ENCODE measurements around the gene CLIP1.
"Not testable (repeated sequence)": the region's sequence is repeated elsewhere in the genome, so short reads cannot be mapped to it uniquely, and the experiment has no call there.

CLIP1 gene

DNA sequence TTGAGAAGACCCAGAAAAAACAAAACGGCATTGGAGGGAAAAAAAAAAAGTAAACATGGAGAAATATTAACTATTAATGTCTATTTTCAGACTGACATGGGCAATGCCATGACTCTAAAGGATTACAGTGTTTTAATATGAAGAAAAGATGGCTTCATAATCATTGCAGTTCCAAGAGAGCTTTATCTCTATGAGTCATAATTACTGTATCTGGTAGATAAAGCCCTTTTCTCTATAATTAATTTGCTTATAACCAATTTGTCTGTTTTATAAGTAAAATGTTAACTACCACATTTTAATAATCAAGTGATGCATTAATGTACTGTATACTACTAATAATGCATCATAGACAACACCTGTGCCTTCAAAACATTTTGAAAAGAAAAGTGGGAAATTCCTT lies 59.7 kb downstream of the CLIP1 start:
- FAIRE-seq (no peak), DNase-seq (ENCODE audit: insufficient read length, low spot score) (no peak)

DNA sequence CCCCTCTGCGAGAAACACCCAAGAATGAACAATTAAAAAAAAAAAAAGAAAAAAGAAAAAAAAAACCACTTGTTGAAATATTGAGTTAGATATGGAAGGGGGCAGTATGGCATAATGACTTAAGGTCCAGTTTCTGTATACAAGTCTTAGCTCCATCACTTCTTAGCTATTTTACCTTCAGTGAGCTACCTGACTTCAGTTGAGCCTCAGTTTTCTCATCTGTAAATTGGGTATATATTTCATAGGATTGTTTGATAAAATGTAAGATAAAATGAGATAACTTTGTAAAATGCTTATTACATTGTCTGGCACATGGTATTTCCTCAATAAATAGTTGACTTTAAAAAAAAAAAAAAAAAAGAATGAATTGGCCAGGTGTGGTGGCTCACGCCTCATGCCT lies 64.1 kb downstream of the CLIP1 start:
- not testable (repeated sequence) for DNase-seq (ENCODE audit: insufficient read length, low spot score); FAIRE-seq

DNA sequence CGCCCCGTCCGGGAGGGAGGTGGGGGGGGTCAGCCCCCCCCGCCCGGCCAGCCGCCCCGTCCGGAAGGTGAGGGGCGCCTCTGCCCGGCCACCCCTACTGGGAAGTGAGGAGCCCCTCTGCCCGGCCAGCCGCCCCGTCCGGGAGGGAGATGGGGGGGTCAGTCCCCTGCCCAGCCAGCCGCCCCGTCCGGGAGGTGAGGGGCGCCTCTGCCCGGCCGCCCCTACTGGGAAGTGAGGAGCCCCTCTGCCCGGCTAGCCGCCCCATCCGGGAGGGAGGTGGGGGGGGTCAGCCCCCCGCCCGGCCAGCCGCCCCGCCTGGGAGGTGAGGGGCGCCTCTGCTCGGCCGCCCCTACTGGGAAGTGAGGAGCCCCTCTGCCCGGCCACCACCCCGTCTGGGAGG lies 64.9 kb downstream of the CLIP1 start:
- not testable (repeated sequence) for DNase-seq (ENCODE audit: insufficient read length, low spot score); FAIRE-seq

DNA sequence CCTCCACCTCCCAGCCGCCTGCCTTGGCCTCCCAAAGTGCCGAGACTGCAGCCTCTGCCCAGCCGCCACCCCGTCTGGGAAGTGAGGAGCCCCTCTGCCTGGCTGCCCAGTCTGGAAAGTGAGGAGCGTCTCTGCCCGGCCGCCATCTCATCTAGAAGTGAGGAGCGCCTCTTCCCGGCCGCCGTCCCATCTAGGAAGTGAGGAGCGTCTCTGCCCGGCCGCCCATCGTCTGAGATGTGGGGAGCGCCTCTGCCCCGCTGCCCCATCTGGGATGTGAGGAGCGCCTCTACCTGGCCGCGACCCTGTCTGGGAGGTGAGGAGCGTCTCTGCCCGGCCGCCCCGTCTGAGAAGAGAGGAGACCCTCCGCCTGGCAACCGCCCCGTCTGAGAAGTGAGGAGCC lies 65.5 kb downstream of the CLIP1 start:
- DNase-seq (ENCODE audit: insufficient read length, low spot score); FAIRE-seq: not testable (repeated sequence)

DNA sequence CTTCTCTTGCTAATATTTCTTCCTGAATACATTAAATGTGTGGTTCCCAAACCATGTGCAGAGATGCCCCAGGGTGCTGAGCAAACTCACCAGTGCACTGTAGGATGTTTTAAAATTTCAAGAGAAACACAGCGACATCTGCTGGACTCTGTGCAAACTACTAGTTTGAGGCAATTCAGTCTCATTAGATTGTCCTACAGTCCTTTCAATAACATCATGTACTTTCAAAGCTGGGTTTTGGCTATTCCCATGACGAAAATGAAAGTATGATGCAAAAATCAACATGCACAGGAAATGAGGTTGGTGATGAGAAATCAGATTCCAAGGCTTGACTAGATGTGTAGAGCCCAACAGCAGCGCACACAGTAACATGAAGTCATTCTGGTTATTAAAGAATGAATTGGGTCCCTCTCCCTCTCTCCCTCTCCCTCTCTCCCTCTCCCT lies 66.3 kb downstream of the CLIP1 start:
- FAIRE-seq (peak; percentile 90), DNase-seq (ENCODE audit: insufficient read length, low spot score) (peak; percentile 40)

DNA sequence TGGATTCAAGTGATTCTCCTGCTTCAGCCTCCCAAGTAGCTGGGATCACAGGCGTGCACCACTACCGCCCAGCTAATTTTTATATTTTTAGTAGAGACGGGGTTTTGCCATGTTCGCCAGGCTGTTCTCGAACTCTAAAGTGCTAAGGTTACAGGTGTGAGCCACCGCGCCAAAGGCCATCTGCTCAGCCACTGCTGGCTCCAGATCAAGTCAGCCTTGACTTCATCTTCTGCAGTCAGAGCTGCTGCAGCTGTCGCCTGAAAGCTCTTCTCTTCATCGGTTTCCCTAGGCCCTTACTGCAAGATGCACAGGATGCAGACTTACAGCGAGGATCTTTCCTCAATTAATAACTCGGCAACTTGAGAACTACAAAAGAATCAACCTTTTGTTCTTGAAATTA lies 66.8 kb downstream of the CLIP1 start:
- DNase-seq (ENCODE audit: insufficient read length, low spot score), result no peak
- FAIRE-seq, result no peak

DNA sequence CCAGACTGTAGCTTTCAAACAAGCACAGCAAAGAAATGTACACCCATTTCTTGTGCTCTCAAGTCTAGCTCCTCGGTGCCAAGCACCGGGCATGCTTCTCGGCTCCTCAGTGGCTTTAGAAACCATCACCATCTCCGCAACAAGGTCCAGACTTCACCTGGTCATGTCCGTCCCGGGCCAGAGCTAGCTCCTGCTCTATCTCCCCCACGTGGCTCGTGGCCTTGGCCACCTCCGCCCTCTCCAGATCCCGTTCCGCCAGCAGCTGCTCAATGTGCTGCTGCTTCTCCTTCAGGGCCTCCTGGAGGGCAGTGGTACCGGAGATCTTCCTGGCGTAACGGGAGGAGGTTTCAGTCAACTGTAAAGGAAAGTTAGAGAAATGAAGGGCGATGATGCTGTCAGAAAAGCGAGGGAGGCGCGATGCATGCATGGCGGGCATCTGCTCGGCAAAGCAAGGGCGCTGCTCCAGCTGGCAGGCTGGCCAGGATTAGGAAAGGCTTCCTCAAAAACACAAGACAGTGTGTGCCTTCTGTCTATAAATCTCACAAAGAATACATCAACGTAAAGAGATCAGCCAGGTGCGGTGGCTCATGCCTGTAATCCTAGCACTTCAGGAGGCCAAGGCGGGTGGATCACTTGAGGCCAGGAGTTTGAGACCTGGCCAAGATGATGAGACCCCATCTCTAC lies 67.4 kb downstream of the CLIP1 start:
- DNase-seq (ENCODE audit: insufficient read length, low spot score), result no peak
- no peak for FAIRE-seq

DNA sequence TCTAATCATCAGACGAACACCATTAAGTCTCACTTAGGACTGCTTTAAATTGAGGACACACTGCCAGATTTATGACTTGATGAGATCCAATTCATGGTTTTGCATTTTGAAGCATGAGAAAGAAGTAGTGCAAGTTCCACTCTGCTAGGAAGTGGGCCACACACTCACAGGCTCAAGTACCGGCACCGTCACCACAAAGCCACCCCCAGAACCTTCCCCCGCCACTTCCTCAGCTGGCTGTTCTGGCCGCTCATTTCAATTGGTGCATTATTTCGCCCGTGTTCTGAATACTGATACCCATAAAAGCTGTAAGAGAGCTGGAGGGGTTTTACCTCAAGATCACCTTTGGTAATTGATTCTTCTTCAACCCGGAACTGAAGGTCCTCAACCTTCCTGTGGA lies 70.1 kb downstream of the CLIP1 start:
- no peak for DNase-seq (ENCODE audit: insufficient read length, low spot score)
- FAIRE-seq, result no peak

DNA sequence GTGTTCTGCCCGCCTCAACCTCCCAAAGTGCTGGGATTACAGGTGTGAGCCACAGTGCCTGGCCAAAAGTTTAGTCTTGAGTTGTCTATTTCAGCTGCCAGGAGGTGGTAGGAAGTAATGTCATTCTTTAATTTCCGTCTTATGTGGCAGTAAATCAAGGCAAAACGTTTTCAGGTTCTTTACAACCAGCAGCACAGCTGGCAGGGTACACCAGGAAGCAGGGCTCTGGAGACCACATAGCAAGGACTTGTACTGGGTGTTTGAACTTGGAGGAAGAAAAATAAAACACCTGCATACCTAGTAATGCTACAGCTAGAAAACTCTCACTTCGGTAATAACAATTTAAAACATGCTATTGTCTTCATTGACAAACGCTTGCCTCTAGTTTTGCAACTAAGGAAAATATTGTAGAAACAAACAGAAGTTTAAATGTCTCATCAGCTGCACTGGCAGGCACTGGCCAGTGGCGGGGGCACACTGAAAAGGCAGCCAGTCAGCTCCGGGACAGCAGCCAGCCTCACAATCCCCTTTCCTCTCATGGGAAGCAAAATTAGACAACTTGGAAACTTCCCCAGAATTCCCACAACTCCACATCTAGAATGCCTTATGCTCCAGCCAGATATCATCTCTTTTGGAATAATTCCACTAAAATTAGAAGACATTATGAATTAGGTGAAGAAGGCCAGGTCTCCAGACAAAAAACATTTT lies 72.2 kb downstream of the CLIP1 start:
- FAIRE-seq (no peak), DNase-seq (ENCODE audit: insufficient read length, low spot score) (no peak)

DNA sequence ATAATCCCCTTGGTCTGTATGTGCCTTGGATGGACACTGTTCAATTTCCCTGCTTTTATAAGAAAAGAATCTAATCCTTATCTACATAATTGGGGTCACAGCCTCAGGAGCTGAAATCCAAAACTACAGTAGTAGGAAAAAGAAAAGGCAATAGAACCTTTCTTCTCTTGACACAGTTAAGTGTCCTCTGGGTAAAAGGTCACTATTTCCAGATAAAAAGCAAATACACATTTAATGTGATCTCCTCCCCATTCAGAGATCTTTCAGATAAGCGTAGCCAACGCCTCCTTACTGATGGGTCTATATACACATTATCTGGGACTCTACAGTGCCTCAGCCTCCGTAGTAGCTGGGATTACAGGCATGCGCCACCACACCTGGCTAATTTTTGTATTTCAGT lies 73.4 kb downstream of the CLIP1 start:
- DNase-seq (ENCODE audit: insufficient read length, low spot score) (no peak), FAIRE-seq (no peak)

DNA sequence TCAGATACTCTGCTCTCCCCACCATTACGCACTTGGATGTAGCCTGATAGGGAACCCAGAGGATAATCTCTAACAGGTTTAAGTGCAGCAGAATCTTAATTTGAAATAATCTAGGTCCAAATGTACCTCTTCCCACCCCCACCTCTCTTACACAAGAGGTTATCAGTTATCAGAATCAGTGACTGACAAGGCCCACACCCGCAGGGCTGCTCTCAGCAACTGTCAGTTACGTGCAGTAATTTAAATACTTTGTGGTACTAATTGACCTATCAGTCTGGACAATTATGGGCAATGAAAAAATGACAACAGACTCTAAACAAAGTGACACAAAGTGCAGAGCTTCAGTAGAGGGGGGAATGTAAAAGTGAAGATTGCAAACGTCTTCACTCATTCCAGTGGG lies 74.0 kb downstream of the CLIP1 start:
- FAIRE-seq (no peak), DNase-seq (ENCODE audit: insufficient read length, low spot score) (no peak)

DNA sequence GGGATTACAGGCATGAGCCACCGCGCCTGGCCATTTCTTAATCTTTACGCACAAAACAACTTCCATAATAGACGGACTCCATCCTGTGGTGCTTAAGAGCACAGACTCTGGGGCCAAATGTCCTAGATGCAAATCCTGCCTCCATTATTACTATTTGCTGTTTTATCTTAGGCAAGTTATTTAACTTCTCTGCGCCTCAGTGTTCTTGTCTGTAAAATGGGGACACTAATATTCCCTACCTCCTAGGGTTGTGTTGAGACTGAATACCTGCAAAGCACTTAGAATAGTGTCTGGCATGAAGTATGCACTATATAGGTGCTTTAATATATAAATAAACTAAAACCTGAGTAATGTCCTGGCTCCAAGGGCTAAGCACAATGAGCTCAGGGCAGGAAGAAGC lies 76.4 kb downstream of the CLIP1 start:
- FAIRE-seq (no peak), DNase-seq (ENCODE audit: insufficient read length, low spot score) (no peak)

DNA sequence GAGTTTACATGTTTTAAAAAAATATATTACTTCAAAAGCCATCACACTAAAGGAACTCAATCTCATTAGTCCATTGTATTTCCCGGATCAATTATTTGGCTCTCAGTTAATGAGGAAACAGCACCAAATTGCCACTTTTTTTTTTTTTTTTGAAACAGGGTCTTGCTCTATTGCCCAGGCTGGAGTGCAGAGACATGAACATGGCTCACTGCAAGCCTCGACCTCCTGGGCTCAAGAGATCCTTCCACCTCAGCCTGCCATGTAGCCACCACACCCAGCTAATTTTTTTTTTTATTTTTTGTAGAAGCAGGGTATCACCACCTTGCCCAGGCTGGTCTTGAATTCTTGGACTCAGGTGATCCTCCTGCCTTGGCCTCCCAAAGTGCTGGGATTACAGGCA lies 77.4 kb downstream of the CLIP1 start:
- FAIRE-seq, result no peak
- no peak for DNase-seq (ENCODE audit: insufficient read length, low spot score)

DNA sequence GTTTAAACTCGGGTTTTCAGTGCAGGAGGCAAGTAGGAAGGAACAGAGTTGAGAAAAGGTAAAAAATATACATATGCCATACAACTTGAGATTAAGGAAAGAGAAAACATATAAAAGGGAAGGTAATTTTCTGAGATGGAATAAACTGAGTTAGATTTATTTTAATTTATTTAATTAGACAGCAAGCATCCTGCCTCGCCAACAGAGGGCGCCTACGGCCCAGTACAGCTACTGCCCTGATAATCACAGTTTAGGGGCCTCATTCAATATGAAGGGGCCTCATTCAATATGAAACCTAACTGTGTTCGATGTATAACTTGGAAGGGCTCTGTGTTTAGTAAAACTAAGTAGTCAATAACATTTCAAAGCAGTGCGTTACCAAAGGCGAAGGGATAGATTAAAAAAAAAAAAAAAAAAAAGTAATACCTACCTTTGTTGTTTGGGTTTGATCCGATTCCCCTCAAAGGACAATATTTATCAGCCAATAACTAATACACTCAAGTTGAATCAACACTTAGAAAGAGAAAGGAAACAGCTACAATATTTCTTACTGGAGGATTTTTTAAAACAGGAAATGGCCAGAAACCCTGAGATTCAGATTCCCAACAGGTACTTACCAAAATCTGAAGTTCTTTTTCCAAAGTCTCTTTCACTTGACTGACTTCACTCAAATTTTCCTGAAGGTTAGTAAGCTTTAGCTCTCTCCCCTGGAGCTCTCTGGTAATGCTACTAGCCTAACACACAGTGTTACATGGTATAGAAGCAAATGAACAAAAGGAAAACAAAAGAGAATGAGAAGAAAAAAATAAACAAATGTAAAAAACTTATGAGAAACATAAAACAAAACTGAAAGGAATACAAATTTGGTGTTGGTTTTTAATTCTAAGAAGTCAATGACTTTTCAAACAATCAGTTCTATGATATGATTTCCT lies 86.2 kb downstream of the CLIP1 start:
- FAIRE-seq (no peak), DNase-seq (ENCODE audit: insufficient read length, low spot score) (peak; percentile 9)

DNA sequence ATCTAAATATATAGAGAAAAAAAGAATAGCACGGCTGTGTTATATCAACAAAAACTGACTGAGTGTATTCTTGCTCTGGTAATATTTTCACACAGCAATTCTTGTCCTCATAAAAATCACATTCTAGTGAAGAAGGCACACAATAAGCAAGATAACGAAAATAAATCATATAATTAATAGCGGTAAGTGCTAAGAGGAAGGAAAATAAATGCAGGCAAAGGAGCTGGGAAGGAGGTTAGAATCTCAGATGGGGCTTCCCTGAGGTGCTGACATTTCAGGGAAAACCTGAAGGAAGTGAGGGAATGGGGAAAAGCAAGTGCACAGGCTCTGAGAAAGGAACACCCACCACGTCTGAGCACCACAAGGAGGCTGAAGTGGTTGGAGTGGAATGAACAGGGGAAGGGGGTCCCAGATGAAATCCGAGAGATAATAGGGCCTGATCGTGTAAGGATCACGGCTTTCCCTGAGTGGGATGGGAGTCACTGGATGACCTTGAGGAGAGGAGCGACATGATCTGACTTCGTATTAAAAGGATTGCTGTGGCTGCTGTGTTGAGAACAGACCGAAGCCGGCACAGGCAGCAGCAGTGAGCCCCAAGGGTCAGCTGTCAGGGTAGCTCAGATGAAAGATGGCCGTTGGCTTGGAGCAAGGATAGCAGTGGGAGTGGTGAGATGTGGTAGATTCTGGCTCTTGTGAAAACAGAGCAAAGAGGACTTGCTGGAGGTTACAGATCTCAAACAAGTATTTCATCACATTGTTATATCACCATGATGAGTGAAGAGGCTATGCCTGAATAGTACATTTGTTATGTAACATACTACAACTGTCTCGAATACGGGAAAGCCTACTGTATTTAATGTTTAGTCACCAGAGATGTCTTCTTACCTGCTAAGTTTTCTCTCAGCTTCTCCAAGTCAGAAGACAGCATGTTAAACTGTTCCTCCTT lies 89.1 kb downstream of the CLIP1 start:
- DNase-seq (ENCODE audit: insufficient read length, low spot score), result no peak
- no peak for FAIRE-seq

DNA sequence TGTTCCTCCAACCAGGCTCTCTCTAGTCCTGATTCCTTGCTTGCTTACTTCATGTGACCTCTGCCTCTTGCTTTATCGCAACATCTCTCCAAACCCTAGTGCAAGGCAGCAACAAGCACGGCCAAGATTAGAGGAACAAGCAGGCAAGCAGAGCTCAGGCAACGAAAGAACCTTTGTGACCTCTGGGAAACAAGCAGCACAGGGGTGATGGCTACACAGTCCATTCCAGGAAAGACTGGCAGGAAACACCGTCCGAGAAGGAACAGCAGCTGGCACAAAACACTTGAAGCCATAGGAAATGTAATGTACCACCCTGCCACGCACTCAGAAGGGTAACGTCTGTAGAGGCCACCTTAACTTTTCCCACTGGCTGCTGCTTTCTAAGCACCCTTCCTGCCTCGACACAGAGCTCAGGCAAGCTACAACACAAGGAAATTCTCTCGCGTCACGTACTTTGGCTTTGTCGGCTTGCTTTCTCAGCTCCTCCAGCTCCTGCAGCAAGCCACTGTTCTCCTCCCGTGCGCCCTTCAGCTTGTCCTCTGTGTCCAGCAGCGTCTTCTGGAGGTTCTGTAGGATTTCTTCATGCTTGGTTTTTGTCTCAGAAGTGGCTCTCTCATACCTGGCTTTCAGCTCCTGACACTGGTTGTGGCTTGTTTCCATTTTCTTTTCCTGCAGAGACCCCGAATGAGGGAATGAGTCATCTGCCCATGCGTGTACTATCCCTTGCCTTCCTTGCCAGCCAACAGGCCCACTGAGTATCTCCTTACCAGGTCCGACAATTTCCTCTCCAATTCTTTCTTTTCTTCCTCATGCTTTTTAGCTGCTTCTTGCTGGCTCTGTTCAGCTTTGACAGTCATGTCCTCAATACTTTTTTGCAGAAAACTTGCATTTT lies 94.7 kb downstream of the CLIP1 start:
- no peak for FAIRE-seq
- DNase-seq (ENCODE audit: insufficient read length, low spot score), result no peak

DNA sequence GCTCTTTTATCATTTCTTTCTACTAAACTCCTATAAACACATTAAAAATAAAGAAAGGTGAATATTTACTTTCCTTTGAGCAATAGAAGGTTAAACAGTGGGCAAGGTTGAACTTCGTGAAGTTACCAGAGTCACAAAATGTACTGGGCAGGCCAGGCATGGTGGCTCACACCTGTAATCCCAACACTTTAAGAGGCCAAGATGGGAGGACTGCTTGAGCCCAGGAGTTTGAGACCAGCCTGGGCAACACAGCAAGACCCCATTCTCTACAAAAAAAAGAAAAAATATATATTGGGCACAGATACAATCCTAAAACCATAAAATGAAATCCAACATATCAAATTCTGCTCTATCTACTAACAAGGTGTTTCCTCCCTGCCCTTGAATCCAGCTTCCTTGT lies 95.5 kb downstream of the CLIP1 start:
- FAIRE-seq (no peak), DNase-seq (ENCODE audit: insufficient read length, low spot score) (no peak)

DNA sequence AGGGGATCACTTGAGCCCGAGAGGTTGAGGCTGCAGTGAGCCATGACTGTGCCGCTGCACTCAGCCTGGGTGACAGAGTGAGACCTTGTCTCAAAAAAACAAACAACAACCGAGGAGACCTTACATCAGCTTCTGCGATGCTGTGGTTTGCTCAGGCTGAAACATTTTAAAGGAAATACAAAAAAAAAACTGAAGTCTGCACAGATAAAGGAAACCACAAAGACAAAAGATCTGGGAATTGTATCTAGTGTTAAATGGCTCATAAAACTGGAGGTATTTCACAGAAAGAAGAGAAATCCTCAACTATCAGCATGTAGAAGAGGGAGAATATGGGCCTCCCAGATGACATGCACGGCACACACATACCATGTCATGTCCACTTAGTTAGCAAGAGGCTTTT lies 95.9 kb downstream of the CLIP1 start:
- FAIRE-seq (no peak), DNase-seq (ENCODE audit: insufficient read length, low spot score) (no peak)

DNA sequence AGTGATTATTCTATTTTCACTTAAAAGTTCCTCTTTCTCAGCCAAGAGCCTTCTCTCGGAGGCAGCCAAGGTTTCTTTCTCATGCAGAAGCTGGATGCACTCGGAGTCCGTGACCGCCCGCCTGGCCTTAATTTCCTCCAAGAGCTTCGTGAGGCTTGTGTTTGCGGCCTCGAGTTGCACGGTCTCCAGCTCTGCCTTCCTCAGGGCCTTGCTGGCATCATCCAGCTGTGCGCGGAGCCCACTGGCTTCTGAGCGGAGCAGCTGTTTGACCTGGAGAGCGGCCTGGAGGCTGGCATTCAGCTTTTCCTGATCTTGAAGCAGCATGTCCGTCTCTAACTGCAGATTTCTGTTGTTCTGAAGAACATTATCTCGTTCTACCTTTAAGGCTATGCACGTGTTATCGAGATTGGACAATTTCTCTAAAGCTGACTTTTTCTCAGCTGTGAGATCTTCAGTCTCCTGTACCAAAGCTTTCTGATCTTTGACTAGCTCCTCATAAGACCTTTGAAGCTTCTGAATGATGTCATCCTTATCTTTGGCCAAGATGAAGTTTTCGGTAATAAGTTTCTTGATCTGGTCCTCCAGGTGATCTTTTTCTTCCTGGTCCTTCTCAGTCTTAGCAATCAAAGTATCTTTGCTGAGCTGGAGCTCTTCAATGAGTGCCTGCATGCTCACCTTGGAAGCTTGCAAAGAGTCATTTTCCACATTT lies 99.0 kb downstream of the CLIP1 start:
- DNase-seq (ENCODE audit: insufficient read length, low spot score) (no peak), FAIRE-seq (no peak)
